GM18867 (cell line): ENCODE data around the gene RBL1.
A peak's percentile ranks its signal among the peaks of the same experiment; 100 is the strongest.
"Not testable (repeated sequence)": the region's sequence is repeated elsewhere in the genome, so short reads cannot be mapped to it uniquely, and the experiment has no call there.

ENCODE experiments used
- ATAC-seq: cut with Tn5 transposase; IDR thresholded peaks from one replicate; pipeline ENCODE4 v1.9.1; 2021; ENCODE audit warnings: mild to moderate bottlenecking, moderate library complexity; ENCODE audit not compliant: unreplicated experiment

Gene RBL1

DNA sequence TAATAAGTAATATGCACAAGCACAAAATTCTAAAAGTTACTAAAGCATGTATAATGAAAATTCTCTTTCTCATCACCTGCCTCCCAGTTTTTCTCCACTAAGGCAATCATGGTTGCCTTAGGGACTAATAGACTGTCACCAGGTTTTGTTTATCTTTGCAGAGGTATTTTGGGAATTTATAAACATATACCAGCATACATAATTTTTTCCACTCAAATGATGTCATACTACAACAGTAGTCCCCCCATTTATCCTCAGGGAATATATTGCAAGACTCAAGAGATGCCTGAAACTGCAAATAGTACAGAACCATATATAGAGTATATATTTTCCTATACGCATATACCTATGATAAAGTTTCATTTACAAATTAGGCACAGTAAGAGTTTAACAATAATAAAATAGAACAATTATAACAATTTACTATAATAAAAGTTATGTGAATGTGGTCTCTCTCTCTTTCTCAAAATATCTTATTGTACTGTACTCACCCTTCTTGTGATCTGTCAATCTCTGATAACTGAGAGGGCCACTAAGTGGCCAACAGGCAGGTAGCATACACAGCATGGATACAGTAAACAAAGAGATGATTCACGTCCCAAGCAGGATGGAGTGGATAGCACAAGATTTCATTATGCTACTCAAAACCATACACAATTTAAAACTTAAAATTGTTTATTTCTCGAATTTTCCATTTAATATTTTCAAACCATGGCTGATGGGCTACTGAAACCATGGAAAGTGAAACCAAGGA, 19.7 kb downstream of the RBL1 start:
- ATAC-seq, result no peak

- no peak for ATAC-seq
Observed at GRCh38 chr20:37072293-37073196, 23.3 kb downstream of the RBL1 start.

GRCh38 chr20:37071481-37071911, 24.3 kb downstream of the RBL1 start:
- no peak for ATAC-seq

- not testable (repeated sequence) for ATAC-seq
Observed at GRCh38 chr20:37069563-37069962, 26.2 kb downstream of the RBL1 start.

GRCh38 chr20:37066168-37066567, 29.6 kb downstream of the RBL1 start:
- no peak for ATAC-seq

DNA sequence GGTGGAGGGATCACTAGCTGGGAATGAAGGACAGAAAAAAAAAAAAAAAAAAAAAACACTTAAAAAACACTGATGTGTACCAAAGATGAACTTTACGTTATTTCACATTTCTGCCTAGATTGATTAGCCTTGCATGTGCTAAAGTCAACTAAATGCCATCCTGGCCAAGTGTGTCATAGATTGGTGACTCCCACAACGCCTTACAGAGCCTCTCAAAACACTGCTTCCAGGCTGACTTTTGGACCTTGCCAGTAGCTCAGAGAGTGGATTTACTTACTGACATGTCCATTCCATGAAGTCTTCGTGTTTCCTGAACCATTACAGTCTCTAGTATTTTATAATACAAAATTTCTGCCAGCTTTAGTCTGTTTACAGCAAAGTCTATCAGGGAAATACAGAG, 40.5 kb downstream of the RBL1 start:
- no peak for ATAC-seq

DNA sequence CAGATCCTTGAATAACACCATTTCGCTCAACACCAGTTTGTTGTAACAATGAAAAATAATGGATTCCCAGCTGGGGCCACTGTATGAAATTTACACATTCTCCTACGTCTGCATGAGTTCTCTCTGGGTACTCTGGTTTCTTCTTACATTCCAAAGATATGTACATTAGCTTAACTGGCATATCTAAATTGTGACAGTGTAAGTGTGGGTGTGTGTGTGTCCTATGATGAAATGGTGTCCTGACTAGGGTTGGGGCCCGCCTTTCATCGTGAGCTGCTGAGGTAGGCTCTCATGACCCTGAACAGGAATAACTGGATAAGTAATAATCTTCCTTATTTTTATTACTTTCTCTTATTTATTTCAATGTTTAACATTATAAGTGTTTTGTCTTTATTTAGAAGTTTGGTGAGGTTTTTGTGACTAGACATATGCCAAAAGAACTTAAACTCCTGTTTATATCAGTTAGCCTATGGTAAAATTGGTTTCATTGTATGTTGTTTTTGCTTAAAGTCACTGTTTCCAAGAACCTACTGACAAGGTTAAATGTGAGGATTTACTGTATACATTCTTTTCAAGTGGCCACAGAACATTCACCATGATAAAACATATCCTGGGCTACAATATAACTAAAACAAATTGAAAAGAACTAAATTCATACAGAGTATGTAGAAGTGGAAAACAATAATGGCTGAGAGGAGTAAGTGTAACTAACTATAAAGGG, 42.4 kb downstream of the RBL1 start:
- no peak for ATAC-seq

GRCh38 chr20:37042986-37043972, 52.5 kb downstream of the RBL1 start:
- ATAC-seq, result peak; percentile 61

- ATAC-seq, result not testable (repeated sequence)
Observed at GRCh38 chr20:37039366-37039765, 56.4 kb downstream of the RBL1 start.

DNA sequence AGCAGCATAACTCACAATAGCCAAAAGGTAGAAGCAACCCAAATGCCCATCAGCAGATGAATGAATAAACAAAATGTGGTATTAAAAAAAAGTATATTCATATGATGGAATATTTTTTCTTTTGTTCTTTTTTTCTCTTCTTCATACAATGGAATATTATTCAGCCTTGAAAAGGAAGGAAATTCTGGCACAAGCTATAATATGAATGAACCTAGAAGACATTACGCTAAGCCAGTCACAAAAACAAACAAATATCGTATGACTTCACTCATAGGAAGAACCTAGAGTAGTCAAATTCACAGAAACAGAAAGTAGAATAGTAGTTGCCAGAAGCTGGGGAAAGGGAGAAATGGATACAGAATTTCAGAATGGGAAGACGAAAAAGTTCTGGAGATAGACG, 63.7 kb downstream of the RBL1 start:
- ATAC-seq, result no peak

DNA sequence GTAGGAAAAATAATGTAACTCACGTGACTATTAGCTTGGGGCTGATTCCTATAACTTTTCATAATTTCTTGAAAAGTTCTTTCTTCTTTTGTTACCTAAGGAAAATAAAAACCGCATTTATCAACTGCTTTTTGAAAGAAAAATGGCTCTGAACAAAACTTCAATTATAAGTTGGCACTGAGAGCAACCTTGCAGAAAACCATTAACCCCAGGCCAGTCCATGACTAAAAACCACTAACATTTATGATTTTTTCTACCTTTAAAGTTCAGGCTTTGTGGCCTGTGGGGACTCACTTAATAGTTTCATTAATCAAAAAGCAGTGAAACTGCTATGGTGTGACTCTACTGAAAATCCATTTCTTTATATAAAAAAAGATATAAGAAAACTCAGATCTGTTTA, 75.2 kb downstream of the RBL1 start:
- ATAC-seq, result no peak

DNA sequence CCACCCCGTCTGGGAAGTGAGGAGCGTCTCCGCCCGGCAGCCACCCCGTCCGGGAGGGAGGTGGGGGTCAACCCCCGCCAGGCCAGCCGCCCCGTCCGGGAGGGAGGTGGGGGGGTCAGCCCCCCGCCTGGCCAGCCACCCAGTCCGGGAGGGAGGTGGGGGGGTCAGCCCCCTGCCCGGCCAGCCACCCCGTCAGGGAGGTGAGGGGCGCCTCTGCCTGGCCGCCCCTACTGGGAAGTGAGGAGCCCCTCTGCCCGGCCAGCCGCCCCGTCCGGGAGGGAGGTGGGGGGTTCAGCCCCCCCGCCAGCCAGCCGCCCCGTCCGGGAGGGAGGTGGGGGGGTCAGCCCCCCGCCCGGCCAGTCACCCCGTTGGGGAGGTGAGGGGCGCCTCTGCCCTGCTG, 83.2 kb downstream of the RBL1 start:
- not testable (repeated sequence) for ATAC-seq

GRCh38 chr20:37011858-37012257, 83.9 kb downstream of the RBL1 start:
- not testable (repeated sequence) for ATAC-seq

DNA sequence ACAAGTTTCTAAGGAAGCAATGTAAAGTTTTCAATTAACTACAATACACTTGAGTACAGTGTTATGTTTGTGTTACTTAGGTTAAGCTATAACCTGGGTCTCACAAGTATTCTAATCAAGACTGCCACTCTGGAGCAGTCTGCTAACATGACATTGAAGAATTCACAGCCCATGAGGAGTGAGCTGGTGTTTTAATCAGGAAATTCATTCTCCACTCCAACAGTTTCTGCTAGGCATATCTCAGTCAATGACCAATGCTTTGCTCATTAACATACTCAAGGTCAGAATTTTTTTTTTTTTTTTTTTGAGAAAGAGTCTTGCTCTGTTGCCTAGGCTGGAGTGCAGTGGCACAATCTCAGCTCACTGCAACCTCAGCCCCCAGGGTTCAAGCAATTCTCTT, 84.7 kb downstream of the RBL1 start:
- no peak for ATAC-seq

DNA sequence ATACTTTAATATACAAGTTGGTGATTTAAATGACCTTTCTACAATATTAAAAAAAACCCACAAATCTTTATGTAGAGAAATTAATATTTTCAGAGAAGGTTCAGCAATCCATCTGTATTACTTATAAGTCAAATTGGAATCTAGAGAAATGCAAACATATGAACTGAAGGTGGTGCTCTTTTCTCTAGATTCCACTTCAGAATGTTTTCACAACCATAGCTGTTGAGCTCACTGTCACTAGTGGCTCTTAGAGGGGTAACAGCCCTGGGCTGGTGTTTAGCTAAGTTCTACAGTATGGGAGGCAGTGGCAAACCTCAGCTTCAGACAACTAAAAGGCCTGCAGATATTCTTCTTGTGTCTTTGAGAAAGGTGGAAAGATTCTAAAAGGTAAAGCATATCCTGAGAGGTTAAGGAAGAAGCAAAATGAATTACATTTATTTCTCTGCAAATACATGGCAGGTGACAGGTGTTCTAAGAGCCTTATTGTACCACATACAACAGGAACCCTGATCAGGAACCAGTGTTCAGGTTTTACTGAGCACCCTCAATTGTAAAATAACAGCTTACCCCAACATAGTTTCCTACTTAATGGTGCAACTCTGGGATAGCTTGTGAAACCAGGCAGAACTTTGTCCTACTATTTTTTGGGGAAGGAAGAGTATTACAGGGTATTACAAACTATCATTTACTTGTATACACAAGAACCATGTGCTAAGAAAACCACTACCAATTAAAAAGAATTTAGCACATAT, 87.7 kb downstream of the RBL1 start:
- ATAC-seq, result no peak

DNA sequence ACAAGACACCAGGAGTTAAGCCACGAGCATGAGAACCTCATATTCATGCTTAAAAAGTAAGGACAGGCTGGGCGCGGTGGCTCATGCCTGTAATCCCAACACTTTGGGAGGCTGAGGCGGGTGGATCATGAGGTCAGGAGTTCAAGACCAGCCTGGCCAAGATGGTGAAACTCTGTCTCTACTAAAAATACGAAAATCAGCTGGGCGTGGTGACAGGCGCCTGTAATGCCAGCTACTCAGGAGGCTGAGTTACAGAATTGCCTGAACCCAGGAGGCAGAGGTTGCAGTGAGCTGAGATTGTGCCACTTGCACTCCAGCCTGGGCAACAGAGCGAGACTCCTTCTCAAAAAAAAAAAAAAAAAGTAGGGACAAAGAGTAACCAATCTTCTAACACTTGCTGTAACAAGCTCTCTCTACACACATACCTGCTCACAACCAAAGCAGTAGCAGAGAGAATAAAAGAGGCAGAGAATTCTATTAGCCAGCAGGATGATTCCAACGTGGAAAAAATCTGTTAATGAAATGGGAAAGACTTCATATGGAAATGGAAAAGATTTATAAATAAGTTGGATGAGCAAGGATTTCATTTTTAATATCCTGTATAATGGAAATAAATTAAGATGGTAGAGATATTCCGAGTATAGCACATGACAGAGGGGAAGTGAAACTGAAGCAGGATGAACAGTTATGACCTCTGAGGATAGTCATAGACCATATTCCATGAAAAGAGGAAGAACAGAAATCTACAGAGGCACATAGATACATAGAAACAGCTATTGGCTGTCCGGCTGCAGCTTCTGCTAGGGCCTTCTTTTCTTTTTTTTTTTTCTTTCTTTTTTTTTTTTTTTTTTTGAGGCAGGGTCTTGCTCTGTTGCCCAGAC, 90.5 kb downstream of the RBL1 start:
- not testable (repeated sequence) for ATAC-seq

DNA sequence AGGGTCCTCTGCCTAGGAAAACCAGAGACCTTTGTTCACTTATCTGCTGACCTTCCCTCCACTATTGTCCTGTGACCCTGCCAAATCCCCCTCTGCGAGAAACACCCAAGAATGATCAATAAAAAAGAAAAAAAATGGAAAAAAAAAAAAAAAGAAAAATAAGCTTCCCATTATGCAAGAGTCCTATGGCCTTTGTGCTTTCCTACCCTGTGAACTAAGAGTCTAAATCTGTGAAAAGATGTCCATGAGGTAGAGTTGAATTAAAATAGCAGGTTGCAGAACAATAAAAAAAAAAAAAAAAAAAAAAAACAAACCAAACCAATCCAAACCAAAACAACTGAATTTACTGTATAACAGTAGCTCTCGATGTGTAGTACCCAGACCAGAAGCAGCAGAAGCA, 94.2 kb downstream of the RBL1 start:
- ATAC-seq, result not testable (repeated sequence)

DNA sequence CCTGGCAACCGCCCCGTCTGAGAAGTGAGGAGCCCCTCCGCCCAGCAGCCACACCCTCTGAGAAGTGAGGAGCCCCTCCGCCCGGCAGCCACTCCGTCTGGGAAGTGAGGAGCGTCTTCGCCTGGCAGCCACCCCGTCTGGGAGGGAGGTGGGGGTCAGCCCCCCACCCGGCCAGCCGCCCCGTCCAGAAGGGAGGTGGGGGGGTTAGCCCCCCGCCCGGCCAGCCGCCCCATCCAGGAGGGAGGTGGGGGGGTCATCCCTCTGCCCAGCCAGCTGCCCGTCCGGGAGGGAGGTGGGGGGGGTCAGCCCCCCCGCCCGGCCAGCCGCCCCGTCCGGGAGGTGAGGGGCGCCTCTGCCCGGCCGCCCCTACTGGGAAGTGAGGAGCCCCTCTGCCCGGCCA, 95.6 kb downstream of the RBL1 start:
- ATAC-seq, result not testable (repeated sequence)
